ENCODE data around the gene CLIP2.
"Not testable (repeated sequence)": the region's sequence is repeated elsewhere in the genome, so short reads cannot be mapped to it uniquely, and the experiment has no call there.

The CLIP2 gene

GRCh38 chr7:74395745-74396311 is 106.6 kb downstream of the CLIP2 start:
- no peak overlapping the region for H3K4me3 ChIP-seq (ENCODE audit: control insufficient read depth, low read depth, low read length)
- TF ChIP-seq CTCF (conservative IDR thresholded peaks at IDR 0.05; ENCODE audit: control insufficient read depth, insufficient read depth, low read depth, low read length) = no peak
- no peak for DNase-seq (ENCODE audit: low read depth)

GRCh38 chr7:74396993-74397392 is 107.8 kb downstream of the CLIP2 start:
- no peak for DNase-seq (ENCODE audit: low read depth)
- H3K4me3 ChIP-seq (ENCODE audit: control insufficient read depth, low read depth, low read length) = no peak overlapping the region
- TF ChIP-seq CTCF (conservative IDR thresholded peaks at IDR 0.05; ENCODE audit: control insufficient read depth, insufficient read depth, low read depth, low read length) = no peak

GRCh38 chr7:74398426-74398825 is 109.2 kb downstream of the CLIP2 start:
- no peak for TF ChIP-seq CTCF (conservative IDR thresholded peaks at IDR 0.05; ENCODE audit: control insufficient read depth, insufficient read depth, low read depth, low read length)
- H3K4me3 ChIP-seq (ENCODE audit: control insufficient read depth, low read depth, low read length) = no peak overlapping the region
- no peak for DNase-seq (ENCODE audit: low read depth)

GRCh38 chr7:74399006-74399405 is 109.8 kb downstream of the CLIP2 start:
- TF ChIP-seq CTCF (conservative IDR thresholded peaks at IDR 0.05; ENCODE audit: control insufficient read depth, insufficient read depth, low read depth, low read length) = no peak
- no peak overlapping the region for H3K4me3 ChIP-seq (ENCODE audit: control insufficient read depth, low read depth, low read length)
- no peak for DNase-seq (ENCODE audit: low read depth)

GRCh38 chr7:74400420-74401136 is 111.4 kb downstream of the CLIP2 start:
- DNase-seq (ENCODE audit: low read depth) = no peak
- no peak for TF ChIP-seq CTCF (conservative IDR thresholded peaks at IDR 0.05; ENCODE audit: control insufficient read depth, insufficient read depth, low read depth, low read length)
- H3K4me3 ChIP-seq (ENCODE audit: control insufficient read depth, low read depth, low read length) = no peak overlapping the region

- peak; percentile 56 for DNase-seq (ENCODE audit: low read depth)
- H3K4me3 ChIP-seq (ENCODE audit: control insufficient read depth, low read depth, low read length) = no peak overlapping the region
- TF ChIP-seq CTCF (conservative IDR thresholded peaks at IDR 0.05; ENCODE audit: control insufficient read depth, insufficient read depth, low read depth, low read length) = peak; percentile 97
Measured at GRCh38 chr7:74401137-74401859, 112.1 kb downstream of the CLIP2 start.

GRCh38 chr7:74402668-74403067 is 113.5 kb downstream of the CLIP2 start:
- not testable (repeated sequence) for H3K4me3 ChIP-seq (ENCODE audit: control insufficient read depth, low read depth, low read length); DNase-seq (ENCODE audit: low read depth)

Measured in fibroblast of mammary gland (primary cell).